GM21723 (cell line): Measurements from ENCODE around the gene MLIP.
"Not testable (repeated sequence)": the region's sequence is repeated elsewhere in the genome, so short reads cannot be mapped to it uniquely, and the experiment has no call there.

Source experiments
- ATAC-seq: cut with Tn5 transposase; IDR thresholded peaks from one replicate; pipeline ENCODE4 v1.9.1; 2021; ENCODE audit warnings: mild to moderate bottlenecking, moderate library complexity; ENCODE audit not compliant: unreplicated experiment

Gene MLIP

DNA sequence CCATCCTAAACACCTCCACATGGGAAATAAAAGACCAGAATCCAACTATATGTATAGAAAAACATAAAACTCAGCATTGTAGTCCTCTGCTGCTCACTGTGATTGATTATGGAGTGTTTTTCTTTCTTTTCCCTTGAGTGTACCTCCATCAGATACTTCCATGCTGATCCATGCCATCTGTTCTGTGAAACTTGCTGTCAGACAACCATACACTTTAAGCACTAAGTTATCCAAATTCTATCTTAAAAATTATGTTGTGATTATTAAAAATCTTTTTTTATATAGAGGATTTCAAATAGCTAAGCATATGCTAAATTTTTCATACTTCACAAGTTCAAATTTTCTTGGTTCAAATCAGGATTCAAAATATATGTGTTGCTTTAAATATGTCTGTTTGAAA, 105.1 kb downstream of the MLIP start:
- no peak for ATAC-seq

DNA sequence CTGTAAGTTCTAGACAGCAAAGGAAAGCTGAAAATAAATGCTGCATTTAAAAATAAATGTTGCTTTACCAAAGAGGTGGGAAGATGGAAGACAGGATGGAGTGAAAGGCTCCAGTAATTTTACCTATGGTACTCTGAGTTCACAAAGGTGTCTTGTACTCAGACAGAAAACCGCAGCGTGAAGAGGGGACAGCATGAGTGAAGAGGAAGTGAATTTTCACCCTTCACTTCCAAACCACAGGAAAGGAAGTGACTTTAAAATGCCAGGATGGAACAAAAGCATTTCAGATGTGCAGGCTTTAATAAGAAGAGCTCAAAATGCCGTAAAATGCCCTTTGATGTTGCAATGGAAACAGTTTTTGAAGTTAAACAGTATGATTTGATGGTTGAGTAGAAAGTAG, 105.8 kb downstream of the MLIP start:
- ATAC-seq = no peak

DNA sequence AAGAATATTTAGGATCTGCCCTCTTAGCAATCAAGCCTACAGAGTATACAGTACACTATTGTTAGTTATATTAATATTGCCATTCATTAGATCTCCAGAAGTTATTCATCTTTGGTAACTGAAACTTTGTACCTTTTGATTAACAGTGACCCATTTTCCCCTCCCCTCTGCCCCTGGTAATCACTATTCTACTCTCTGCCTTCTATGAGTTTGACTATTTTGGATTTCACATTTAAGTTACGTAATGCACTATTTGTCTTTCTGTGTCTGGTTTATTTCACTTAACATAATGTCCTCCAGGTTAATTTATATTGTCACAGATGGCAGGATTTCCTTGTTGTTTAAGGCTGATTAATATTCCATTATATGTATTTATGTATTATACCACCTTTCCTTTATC, 111.0 kb downstream of the MLIP start:
- ATAC-seq = no peak

GRCh38 chr6:54232703-54233102, 121.5 kb downstream of the MLIP start:
- no peak for ATAC-seq

DNA sequence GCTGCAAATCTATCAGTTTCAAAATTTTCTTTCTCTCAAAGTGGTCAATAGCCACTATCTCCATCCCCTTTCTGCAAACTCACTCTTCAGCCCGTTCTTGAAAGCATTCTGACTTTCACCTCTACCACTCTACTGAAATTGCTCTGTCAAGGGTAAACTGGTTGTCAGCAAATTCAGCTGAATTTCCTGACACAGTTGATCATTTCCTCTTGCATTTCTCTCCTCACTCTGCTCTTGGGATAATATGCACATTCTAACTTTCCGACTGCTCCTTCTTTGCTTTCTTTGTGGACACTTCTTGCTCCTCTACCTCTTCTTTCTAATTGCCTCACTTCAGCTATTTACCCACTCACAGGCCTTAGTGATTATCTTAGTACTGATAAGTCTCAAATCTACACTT, 123.3 kb downstream of the MLIP start:
- no peak for ATAC-seq

DNA sequence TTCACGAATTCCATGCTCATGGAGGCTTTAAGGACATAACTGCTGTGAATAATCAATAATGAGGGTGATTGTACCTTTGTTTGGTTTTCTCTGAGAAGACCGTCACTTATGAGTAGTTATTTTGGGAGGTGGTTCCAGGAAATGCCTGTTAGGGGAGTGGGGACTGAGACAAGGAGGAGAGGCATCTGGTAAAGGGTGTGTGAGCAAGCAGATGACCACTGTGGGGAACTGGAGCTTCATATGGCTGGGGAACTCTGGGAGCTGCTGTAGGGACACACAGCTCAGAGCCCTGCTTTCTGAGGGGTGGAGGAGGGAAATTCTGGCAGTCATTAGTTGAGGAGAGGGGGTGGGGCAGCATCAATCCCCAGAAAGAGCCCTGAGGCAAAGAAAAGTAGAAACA, 125.7 kb downstream of the MLIP start:
- ATAC-seq = no peak

DNA sequence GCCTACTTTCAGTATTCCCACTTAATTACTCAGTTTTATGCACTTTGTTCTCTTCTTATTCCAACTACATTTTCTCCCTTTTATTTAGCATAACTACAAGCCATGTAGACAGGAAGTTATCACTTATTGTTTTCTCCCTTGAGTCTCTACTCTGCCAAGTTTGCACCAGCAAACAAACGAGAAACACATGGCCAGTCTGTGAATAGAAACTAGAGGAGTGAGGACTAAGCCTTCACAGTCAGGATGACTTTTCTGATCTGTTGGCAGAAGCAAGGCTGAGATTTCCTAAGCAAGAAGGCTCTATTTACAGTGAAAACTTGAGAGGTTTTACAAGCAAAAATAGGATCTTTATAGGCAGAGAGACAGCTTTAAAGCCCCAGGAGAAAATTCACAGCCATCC, 127.2 kb downstream of the MLIP start:
- no peak for ATAC-seq

DNA sequence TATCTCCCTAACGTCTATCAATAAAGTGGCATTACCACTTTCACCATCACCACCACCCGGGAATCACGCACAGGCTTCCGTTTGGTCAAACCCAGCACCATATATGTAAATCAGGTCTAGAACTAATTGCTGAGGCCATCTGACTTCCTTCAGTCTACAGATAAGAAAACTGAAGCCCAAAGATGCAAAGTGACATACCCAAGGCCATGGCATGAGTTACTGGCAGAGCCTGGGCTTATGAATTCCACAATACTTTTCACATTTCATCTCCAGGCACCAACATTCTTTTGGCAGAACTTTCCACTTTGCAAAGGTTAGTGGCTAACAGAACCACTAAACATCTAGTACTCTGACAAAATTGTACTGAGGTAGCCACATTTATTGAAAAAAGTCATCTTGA, 132.5 kb downstream of the MLIP start:
- no peak for ATAC-seq

DNA sequence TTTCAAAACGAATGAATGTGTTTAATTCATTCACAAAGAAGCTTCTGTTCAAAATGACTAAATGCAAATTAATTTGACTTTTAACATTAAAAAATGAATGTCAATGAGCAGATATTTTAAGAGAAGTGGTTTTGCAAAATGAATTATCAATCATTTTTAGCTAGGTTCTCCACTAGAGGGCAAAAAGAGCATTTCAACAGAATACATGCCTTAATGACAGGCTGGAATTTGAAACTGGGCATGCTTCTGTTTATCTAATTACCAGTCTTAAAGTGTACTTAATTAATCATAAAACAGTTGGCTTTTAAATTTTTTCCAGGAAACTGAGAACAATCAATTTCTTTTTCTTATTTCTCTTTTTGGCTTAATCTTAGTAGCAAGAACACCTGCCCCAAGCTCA, 133.2 kb downstream of the MLIP start:
- ATAC-seq = no peak

GRCh38 chr6:54245265-54245664, 134.0 kb downstream of the MLIP start:
- no peak for ATAC-seq

DNA sequence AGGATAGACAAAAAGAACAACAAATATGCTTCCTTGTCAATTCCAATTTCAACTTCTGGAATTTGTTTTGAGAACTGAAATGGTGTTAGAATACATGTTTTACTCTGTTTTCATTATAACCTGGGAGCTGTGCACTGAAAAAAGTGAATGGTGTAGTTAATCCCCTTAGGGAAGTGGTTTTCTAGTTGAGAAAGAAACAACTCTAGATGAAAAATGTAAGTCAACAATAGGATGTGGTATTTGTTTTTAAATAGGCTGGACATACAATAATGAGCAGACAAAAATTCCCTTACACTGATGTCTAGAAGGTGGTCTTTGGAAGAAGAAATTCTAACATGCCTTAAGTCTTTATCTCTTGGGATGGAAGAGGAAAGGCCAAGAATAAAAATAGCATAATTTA, 137.1 kb downstream of the MLIP start:
- ATAC-seq = peak; percentile 50

- peak; percentile 44 for ATAC-seq
These were observed 137.8 kb downstream of the MLIP start for GRCh38 chr6:54248994-54249393.

- ATAC-seq = not testable (repeated sequence)
These were observed 138.6 kb downstream of the MLIP start for GRCh38 chr6:54249812-54250211.

DNA sequence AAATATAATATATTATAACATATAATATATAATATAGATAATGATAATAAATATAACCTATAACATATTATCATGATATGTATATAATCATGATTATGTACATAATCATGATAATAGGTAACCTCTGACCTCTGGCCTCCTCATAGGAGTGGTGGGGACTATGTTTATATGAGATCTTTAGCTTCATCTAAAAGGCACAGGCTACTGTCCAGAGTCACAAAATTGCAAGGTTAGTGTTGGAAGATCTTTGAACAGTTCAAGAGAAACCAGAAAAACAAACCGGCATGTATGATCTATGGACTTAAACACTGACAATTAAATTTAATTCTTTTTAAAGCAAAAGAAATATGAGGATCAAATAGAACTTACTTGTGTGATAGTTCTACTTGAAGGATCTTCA, 141.3 kb downstream of the MLIP start:
- no peak for ATAC-seq

GRCh38 chr6:54252916-54253315, 141.7 kb downstream of the MLIP start:
- ATAC-seq = no peak

DNA sequence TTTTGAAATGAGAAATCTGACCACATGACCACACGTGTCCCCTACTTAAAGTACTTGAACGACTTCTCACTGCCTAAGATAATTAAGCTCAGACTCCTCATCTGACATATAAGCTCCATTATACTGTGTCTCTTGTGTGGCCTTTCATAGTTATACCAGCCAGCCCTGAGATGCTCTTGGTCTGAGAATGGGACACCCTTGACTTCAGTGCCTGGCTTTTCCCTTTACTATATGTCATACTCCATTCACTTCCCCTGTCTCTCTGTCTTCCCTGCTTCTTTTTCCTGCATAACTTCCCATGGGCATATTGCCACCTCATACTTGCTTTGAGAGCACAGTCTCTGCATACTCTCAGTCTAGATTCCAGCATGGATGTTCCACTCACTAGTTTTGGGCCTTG, 143.6 kb downstream of the MLIP start:
- ATAC-seq = no peak

- no peak for ATAC-seq
These were observed 144.6 kb downstream of the MLIP start for GRCh38 chr6:54255886-54256285.

DNA sequence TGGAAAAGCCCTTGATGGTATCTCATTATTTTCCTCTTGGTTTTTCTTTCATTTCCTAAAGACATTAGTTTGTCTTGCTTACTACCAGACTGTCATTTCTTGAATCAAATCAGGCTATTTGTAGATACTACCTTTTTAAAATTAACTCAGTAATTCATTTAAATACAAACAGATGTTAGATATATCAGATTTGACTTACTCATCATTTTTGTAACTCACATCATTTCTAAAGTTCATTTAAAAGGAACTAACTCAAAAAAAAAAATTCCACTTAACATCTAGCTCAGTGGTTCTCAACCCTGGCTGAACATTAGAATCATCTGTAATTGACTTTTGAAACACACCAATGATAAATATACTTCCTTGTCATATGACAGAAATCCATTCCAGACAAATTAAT, 148.8 kb downstream of the MLIP start:
- ATAC-seq = no peak

DNA sequence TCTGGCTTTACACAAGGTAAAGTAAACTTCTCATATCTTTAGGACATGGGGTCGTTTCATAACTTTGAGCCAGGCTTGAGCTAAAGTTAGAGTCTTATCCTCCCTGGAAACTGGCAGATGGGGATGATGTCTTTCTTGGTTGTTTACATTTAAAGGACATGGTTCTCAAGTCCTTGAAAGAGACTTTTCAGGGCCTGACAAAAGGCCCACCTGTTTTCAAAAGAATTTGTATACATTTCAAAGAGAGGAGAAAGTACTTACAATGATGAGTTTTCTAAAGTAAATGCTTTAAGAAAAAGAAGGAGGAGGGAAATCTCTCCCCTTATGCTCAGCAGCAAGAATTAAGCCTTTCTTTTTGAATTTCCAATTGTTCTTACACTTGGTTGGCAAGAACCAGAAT, 151.3 kb downstream of the MLIP start:
- ATAC-seq = no peak

GRCh38 chr6:54262971-54263370, 151.7 kb downstream of the MLIP start:
- ATAC-seq = no peak

DNA sequence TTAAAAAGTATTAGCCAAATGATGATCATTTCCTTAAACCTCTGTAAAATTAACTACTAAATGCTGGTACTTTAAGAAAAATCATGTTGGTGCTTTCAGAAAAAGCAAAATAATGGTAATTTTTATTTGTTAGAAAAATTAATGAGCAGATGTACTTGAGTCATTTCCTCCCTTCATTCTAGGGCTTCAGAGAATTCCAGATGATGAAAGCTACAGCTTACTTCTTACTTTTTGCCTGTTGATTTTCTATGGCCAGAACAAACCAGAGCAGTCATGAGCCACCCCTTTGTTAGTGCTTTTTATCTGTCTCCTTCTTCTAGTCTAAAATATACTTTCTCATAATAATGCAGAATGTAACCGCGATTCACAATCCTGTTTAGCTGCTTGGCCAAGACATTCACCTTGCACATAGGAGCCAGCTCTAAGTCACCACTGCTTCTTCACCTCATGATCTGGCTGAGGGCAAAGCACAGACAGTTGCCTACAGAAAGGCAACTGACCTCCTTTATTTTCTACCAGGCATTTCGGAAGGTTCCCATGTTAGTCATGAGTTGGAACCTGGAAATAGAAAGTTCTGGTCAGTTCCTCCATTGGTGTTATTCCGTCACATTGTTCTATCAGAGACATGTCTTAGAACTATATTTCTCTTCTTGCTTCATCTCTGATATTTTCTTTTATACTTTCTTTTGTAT, 153.5 kb downstream of the MLIP start:
- ATAC-seq = no peak

DNA sequence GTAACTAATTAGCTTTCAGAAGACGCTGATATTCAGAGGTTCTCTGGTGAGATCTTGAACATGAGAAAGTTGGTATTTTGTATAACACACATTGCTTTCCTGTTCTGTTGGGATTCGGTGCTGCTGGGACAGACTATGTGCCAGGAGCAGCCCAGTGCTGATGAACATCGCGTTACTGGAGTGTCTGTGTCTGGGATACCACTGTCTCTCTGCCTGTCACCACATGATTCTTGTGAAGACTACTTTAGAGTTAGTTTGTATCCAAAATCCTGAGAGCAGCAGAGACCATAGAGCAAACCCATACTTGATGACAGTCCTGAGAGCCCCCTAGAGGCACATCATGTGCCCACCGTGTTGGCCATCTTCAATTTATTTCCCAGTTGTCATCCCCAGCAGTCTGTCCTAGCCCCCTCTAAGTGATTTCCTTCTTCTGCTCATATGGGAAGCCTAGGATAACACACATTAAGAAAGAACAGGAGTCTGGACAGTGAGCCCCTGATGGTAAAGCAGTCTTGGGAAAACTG, 155.2 kb downstream of the MLIP start:
- ATAC-seq = no peak

DNA sequence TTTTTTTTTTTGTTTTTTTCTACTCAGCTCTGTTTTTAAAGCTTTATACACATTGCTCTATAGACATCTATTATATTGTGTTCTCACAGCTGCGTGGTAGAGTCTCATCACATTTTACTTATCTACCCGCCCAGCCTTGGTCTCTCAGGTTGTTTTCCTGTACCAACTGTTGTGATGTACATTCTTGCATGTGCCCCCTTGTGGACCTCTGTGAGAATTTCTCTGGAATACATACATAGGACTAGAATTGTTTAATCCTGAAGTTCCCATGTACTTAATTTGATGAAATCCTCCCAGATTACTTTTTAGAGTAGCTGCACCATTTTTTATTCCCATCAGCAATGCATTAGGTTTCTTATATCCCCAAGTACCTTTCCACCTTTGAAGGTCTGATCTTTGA, 156.6 kb downstream of the MLIP start:
- no peak for ATAC-seq
